HepG2 (cell line): Measurements from ENCODE around the gene TMTC1. TPM values are rescaled to one million over a fixed set of nuclear protein-coding genes. Genes with fewer than 3 reads are reported as not detected.

Experiments
- ATAC-seq: fragments of 200-7000 bp; cut with Tn5 transposase; 3 replicates; pipeline ENCODE4 v1.9.1; 2020; ENCODE audit warnings: mild to moderate bottlenecking, moderate library complexity
- BruUV-seq: library from RNA; stranded (reverse); fragments of 400-500 nt; replicated peaks from 2 replicates; lab custom pipeline; 2021; lab: Mats Ljungman, UMichigan
- CTCF ChIA-PET: fragments of 300-600 bp; formaldehyde crosslinking; extraction: SDS; loops from one replicate; lab custom pipeline; 2021; ENCODE audit warnings: low total read pairs, inconsistent platforms, low intra/inter-chr PET ratio; lab: Yijun Ruan, JAX
- POLR2A ChIA-PET: fragments of 350-600 bp; sonication (Branson Sonifier 250); formaldehyde crosslinking; loops from one replicate; lab custom pipeline; 2020; ENCODE audit warnings: antibody characterized with exemption, inconsistent platforms; lab: Yijun Ruan, JAX
- DNase-seq: peaks from one replicate; pipeline ENCODE4 v3.0.0-alpha.2; 2015; ENCODE audit warnings: low spot score
- FAIRE-seq: peaks from 3 replicates; lab custom pipeline; 2011; peaks lifted over from hg19 to GRCh38; lab: Jason Lieb, UNC
- H2AFZ ChIP-seq: one replicate; pipeline ENCODE4 v1.6.1; 2011; ENCODE audit warnings: low read length, inconsistent platforms
- H3K27ac ChIP-seq: fragments of 300-600 bp; 3 replicates; pipeline ENCODE4 v1.8.0; 2011; ENCODE audit warnings: mixed run types, mild to moderate bottlenecking, mixed read lengths, low read length, inconsistent platforms; ENCODE audit not compliant: insufficient read depth; ENCODE audit errors: extremely low read length
- H3K27me3 ChIP-seq, 2 experiments: fragments of 200-600 bp in 1 of 2; 2 replicates in 1 of 2; 3 replicates in 1 of 2; pipeline versions ENCODE4 v1.6.0 to v1.8.0; 2011; ENCODE audit warnings: low read length in 2 of 2, mild to moderate bottlenecking in 2 of 2, moderate library complexity in 2 of 2, inconsistent platforms in 1 of 2; ENCODE audit not compliant: insufficient read depth in 2 of 2, control insufficient read depth in 1 of 2
- H3K36me3 ChIP-seq, 2 experiments: fragments of 200-600 bp in 1 of 2; replicated peaks in 1 of 2; 2 replicates in 1 of 2; 3 replicates in 1 of 2; pipeline versions ENCODE4 v1.5.1 to v1.8.0; 2011; ENCODE audit warnings: low read length in 2 of 2, inconsistent platforms in 1 of 2; ENCODE audit not compliant: insufficient read depth in 2 of 2, control insufficient read depth in 1 of 2
- H3K4me1 ChIP-seq: 2 replicates; pipeline ENCODE4 v1.5.1; 2012; ENCODE audit warnings: low read length, inconsistent platforms; ENCODE audit not compliant: insufficient read depth
- H3K4me2 ChIP-seq: 2 replicates; pipeline ENCODE4 v1.6.0; 2011; ENCODE audit warnings: low read depth, low read length, inconsistent platforms
- H3K4me3 ChIP-seq, 3 experiments: fragments of 200-600 bp in 1 of 3; sonication (generic), shearing (Covaris generic) in 1 of 3; replicated peaks in 1 of 3; 2 replicates each; pipeline ENCODE4 v1.5.1; 2011 to 2016; ENCODE audit warnings: low read length in 3 of 3, inconsistent platforms in 2 of 3, low read depth in 2 of 3, mild to moderate bottlenecking in 2 of 3, control low read depth in 1 of 3, mixed read lengths in 1 of 3; ENCODE audit not compliant: insufficient read depth in 1 of 3
- H3K79me2 ChIP-seq: one replicate; pipeline ENCODE4 v1.6.1; 2011; ENCODE audit warnings: low read length, inconsistent platforms; ENCODE audit not compliant: insufficient read depth
- H3K9ac ChIP-seq: 2 replicates; pipeline ENCODE4 v1.6.0; 2011; ENCODE audit warnings: mild to moderate bottlenecking, low read depth, low read length, inconsistent platforms; ENCODE audit not compliant: insufficient read depth
- H3K9me3 ChIP-seq: 2 replicates; pipeline ENCODE4 v1.5.1; 2012; ENCODE audit warnings: mild to moderate bottlenecking, low read length
- H4K20me1 ChIP-seq: 2 replicates; pipeline ENCODE4 v1.6.0; 2011; ENCODE audit warnings: inconsistent platforms, mild to moderate bottlenecking, low read length, moderate library complexity; ENCODE audit not compliant: insufficient read depth
- CBFB ChIP-seq: sonication (generic); formaldehyde crosslinking; IDR thresholded peaks from 2 replicates; pipeline ENCODE4 v1.4.0; 2020; ENCODE audit warnings: missing genetic modification reagents
- HES4 ChIP-seq: sonication (generic); formaldehyde crosslinking; IDR thresholded peaks from 2 replicates; pipeline ENCODE4 v1.9.0; 2021; ENCODE audit warnings: mild to moderate bottlenecking, missing genetic modification reagents, borderline replicate concordance
- ISL2 ChIP-seq: sonication (generic); formaldehyde crosslinking; IDR thresholded peaks from 2 replicates; pipeline ENCODE4 v1.5.0; 2020; ENCODE audit warnings: missing genetic modification reagents
- SOX13 ChIP-seq, 3 experiments: fragments of 450-650 bp in 1 of 3; sonication (generic) in 1 of 3; formaldehyde crosslinking in 1 of 3; IDR thresholded peaks in 2 of 3; conservative IDR thresholded peaks in 1 of 3; 2 replicates each; pipeline versions ENCODE4 v1.5.0 to v1.6.1; 2016 to 2020; ENCODE audit warnings: antibody characterized with exemption in 1 of 3, mild to moderate bottlenecking in 1 of 3, missing compliant biosample characterization in 1 of 3, missing genetic modification reagents in 1 of 3, moderate library complexity in 1 of 3
- STAT6 ChIP-seq: sonication (generic); formaldehyde crosslinking; IDR thresholded peaks from 2 replicates; pipeline ENCODE4 v1.4.0; 2020; ENCODE audit warnings: missing genetic modification reagents, mild to moderate bottlenecking, borderline replicate concordance
- ZBTB49 ChIP-seq: sonication (generic); formaldehyde crosslinking; IDR thresholded peaks from 2 replicates; pipeline ENCODE4 v1.4.0; 2020; ENCODE audit warnings: missing genetic modification reagents, borderline replicate concordance
- ZHX2 ChIP-seq, 2 experiments: sonication (generic) in 1 of 2; formaldehyde crosslinking in 1 of 2; IDR thresholded peaks; 2 replicates each; pipeline versions ENCODE4 v1.6.1 to v1.9.0; 2014 to 2022; ENCODE audit warnings: antibody characterized with exemption in 1 of 2, borderline replicate concordance in 1 of 2, inconsistent platforms in 1 of 2, low read depth in 1 of 2, missing genetic modification reagents in 1 of 2
- WGBS: methylation state at CpG from one replicate; pipeline ENCODE4 v1.1.6; 2017; ENCODE audit warnings: low lambda C conversion rate; 5-methylcytosine and 5-hydroxymethylcytosine counted together
- in situ Hi-C: cut with HindIII; loops from 2 replicates; pipeline ENCODE4 v1.10.0; 2017; ENCODE audit warnings: low pct_unique_long_range_greater_than_20kb; ENCODE audit not compliant: extremely low pct_ligation_motif_present
- intact Hi-C: fragments of 100-400 bp; cut with micrococcal nuclease; formaldehyde crosslinking; loops from one replicate; pipeline ENCODE4 v1.10.0; 2022; ENCODE audit not compliant: unreplicated experiment
- polyA plus RNA-seq, 8 experiments: library from polyadenylated mRNA; depleted of rRNA in 3 of 8; stranded (reverse) in 7 of 8; unstranded in 1 of 8; fragments of >200 nt; fragmentation: Illumina TruSeq in 4 of 8; extraction: Trizol in 4 of 8; gene quantifications; 2 replicates each; pipeline versions ENCODE4 v1.2.1 to v1.2.3, GENCODE V29; 2011 to 2016; ENCODE audit warnings: low read depth in 4 of 8, missing spikeins in 1 of 8, mixed read lengths in 1 of 8; ENCODE audit not compliant: insufficient read depth in 1 of 8
- total RNA-seq, 5 experiments: library from RNA; depleted of rRNA; stranded (reverse); fragments of >200 nt; fragmentation: Illumina TruSeq; extraction: Trizol; gene quantifications; 2 replicates each; pipeline ENCODE4 v1.2.3, GENCODE V29; 2016; ENCODE audit warnings: low read depth in 1 of 5

The TMTC1 gene
- total and polyA plus RNA-seq, 2 of the 13 experiments (the other 11 are each of a cell fraction or from before 2014, with no cell fraction given), result 0.69 to 1.8 TPM

- Histone ChIP-seq H3K27me3 (no peaks in the 10 kb centered on the region), H3K27ac (no peak overlapping the region), H3K4me1 (no peaks in the 10 kb centered on the region), H4K20me1 (no peaks in the 10 kb centered on the region), H3K79me2 (no peaks in the 10 kb centered on the region), H3K4me2 (no peak overlapping the region), H3K4me3 (no peak overlapping the region), H2AFZ (no peak overlapping the region)
- FAIRE-seq (no peak), ATAC-seq (no peak)
- intact Hi-C loops, result loop anchor here (2.0 to 10.0 kb wide), 3 partner anchors 211 to 1288 kb away; no protein-coding TSS in a partner anchor
- in situ Hi-C loops, result no loop called here
- POLR2A ChIA-PET, result no interaction called here
- CTCF ChIA-PET, result interaction anchor here (1.6 to 1.9 kb wide), 2 partner anchors 616 to 1326 kb away, joined by 3 to 12 read pairs; no protein-coding TSS in a partner anchor
- BruUV-seq, result no TSS peak
- TF ChIP-seq ZHX2 (IDR thresholded peaks at IDR 0.05; ENCODE audit: low read depth), result no peak
- no peak for TF ChIP-seq ZHX2 (CRISPR knock-in tag; IDR thresholded peaks at IDR 0.05; ENCODE audit: borderline replicate concordance)
- no peak for TF ChIP-seq HES4 (CRISPR knock-in tag)
- no peak for TF ChIP-seq ISL2 (CRISPR knock-in tag)
- TF ChIP-seq SOX13 (IDR thresholded peaks at IDR 0.05), result no peak
- TF ChIP-seq SOX13 (CRISPR knock-in tag; conservative IDR thresholded peaks at IDR 0.05 in 1 of 2, IDR thresholded peaks at IDR 0.05 in 1 of 2), result no peak
- TF ChIP-seq ZBTB49 (CRISPR knock-in tag), result no peak
- no peak for TF ChIP-seq CBFB (CRISPR knock-in tag)
- no peak for TF ChIP-seq STAT6 (CRISPR knock-in tag)
- TF ChIP-seq, all 625 proteins: peak for 0
- whole genome bisulfite sequencing, result 43% methylated on average over 2 of the region's 2 CpGs
- Histone ChIP-seq H3K9me3 (no peaks in the 10 kb centered on the region), H3K36me3 (no peaks in the 10 kb centered on the region), H3K9ac (no peak overlapping the region)
- no peak for DNase-seq
Measured at GRCh38 chr12:29518407-29518806, 265.3 kb downstream of the TMTC1 start.
